ENCODE results near the gene MAML2.

- TF ChIP-seq, protein P1, sequence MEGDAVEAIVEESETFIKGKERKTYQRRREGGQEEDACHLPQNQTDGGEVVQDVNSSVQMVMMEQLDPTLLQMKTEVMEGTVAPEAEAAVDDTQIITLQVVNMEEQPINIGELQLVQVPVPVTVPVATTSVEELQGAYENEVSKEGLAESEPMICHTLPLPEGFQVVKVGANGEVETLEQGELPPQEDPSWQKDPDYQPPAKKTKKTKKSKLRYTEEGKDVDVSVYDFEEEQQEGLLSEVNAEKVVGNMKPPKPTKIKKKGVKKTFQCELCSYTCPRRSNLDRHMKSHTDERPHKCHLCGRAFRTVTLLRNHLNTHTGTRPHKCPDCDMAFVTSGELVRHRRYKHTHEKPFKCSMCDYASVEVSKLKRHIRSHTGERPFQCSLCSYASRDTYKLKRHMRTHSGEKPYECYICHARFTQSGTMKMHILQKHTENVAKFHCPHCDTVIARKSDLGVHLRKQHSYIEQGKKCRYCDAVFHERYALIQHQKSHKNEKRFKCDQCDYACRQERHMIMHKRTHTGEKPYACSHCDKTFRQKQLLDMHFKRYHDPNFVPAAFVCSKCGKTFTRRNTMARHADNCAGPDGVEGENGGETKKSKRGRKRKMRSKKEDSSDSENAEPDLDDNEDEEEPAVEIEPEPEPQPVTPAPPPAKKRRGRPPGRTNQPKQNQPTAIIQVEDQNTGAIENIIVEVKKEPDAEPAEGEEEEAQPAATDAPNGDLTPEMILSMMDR (IDR thresholded peaks at IDR 0.05; ENCODE audit: low read depth, low read length, missing input control): no peak
- TF ChIP-seq EGR1 (IDR thresholded peaks at IDR 0.05; ENCODE audit: low read depth in 2 of 2): no peak
Measured at GRCh38 chr11:96265972-96266371, 77.0 kb downstream of the MAML2 start.

Data from liver (tissue), 3 donors.